A549 (cell line): Measurements from ENCODE around the gene LMF1. TPM values are rescaled to one million over a fixed set of nuclear protein-coding genes. Genes with fewer than 3 reads are reported as not detected.

Experiments
- ATAC-seq, 2 experiments: fragments of 200-7000 bp in 1 of 2; fragments of >200 bp in 1 of 2; cut with Nextera tagmentation in 1 of 2; cut with Tn5 transposase in 1 of 2; 3 replicates each; pipeline versions ENCODE4 v1.8.0 to v1.9.1; 2018 to 2020; ENCODE audit warnings: mild to moderate bottlenecking in 1 of 2, moderate library complexity in 1 of 2
- CTCF ChIA-PET: fragments of 300-600 bp; sonication (Branson Sonifier 250); formaldehyde crosslinking; extraction: SDS; loops from one replicate; lab custom pipeline; 2021; ENCODE audit warnings: antibody characterized with exemption, inconsistent platforms; lab: Yijun Ruan, JAX
- POLR2A ChIA-PET: fragments of 350-600 bp; formaldehyde crosslinking; extraction: SDS; loops from one replicate; lab custom pipeline; 2021; ENCODE audit warnings: antibody characterized with exemption, inconsistent platforms; lab: Yijun Ruan, JAX
- DNase-seq, 2 experiments: peaks; one replicate each; pipeline versions ENCODE4 v3.0.0 to v3.0.0-alpha.2; 2011 to 2016; ENCODE audit warnings: low read depth in 1 of 2, low spot score in 1 of 2
- FAIRE-seq: peaks from 2 replicates; lab custom pipeline; 2011; peaks lifted over from hg19 to GRCh38; lab: Jason Lieb, UNC
- H3K27ac ChIP-seq, 2 experiments: fragments of >200 bp; sonication (Bioruptor Twin); formaldehyde crosslinking; 3 replicates each; pipeline ENCODE4 v1.5.1; 2016 to 2017
- H3K4me1 ChIP-seq: fragments of >200 bp; sonication (Bioruptor Twin); formaldehyde crosslinking; 3 replicates; pipeline ENCODE4 v1.6.1; 2016
- H3K4me2 ChIP-seq: fragments of >200 bp; sonication (Bioruptor Twin); formaldehyde crosslinking; 3 replicates; pipeline ENCODE4 v1.6.1; 2016
- H3K4me3 ChIP-seq: fragments of >200 bp; sonication (Bioruptor Twin); formaldehyde crosslinking; 3 replicates; pipeline ENCODE4 v1.5.1; 2016
- H3K9me3 ChIP-seq: fragments of >200 bp; sonication (Bioruptor Twin); formaldehyde crosslinking; 3 replicates; pipeline ENCODE4 v1.6.1; 2016
- BHLHE40 ChIP-seq: IDR thresholded peaks from 2 replicates; pipeline ENCODE4 v1.6.1; 2012; ENCODE audit warnings: low read depth, low read length, inconsistent platforms
- CBX2 ChIP-seq: fragments of 200-600 bp; sonication (generic); IDR thresholded peaks from 2 replicates; pipeline ENCODE4 v1.6.1; 2016; ENCODE audit warnings: low read depth, mild to moderate bottlenecking, borderline replicate concordance
- CTCF ChIP-seq: fragments of >200 bp; sonication (Bioruptor Twin); formaldehyde crosslinking; IDR thresholded peaks from 3 replicates; pipeline ENCODE4 v1.5.1; 2016
- EHF ChIP-seq: fragments of 250-450 bp; sonication (Bioruptor Pico); IDR thresholded peaks from 2 replicates; pipeline ENCODE4 v1.5.0; 2020; ENCODE audit warnings: mild to moderate bottlenecking
- EP300 ChIP-seq, 2 experiments: fragments of >200 bp; sonication (Bioruptor Twin); formaldehyde crosslinking; IDR thresholded peaks; 2 replicates in 1 of 2; 3 replicates in 1 of 2; pipeline ENCODE4 v1.6.1; 2016 to 2017
- FOSL2 ChIP-seq, 2 experiments: fragments of 450-650 bp in 1 of 2; fragments of >200 bp in 1 of 2; sonication (Bioruptor Twin) in 1 of 2; formaldehyde crosslinking; IDR thresholded peaks; 2 replicates each; pipeline versions ENCODE4 v1.5.0 to v1.6.1; 2016 to 2020; ENCODE audit warnings: mild to moderate bottlenecking in 1 of 2, moderate library complexity in 1 of 2
- KDM5A ChIP-seq: fragments of 200-600 bp; sonication (generic); IDR thresholded peaks from 2 replicates; pipeline ENCODE4 v1.6.1; 2016; ENCODE audit warnings: antibody characterized with exemption, mild to moderate bottlenecking
- MAX ChIP-seq: IDR thresholded peaks from 2 replicates; pipeline ENCODE4 v1.6.1; 2012
- MAZ ChIP-seq: fragments of 150-350 bp; IDR thresholded peaks from 2 replicates; pipeline ENCODE4 v1.6.1; 2014; ENCODE audit warnings: antibody characterized with exemption, low read depth, low read length, borderline replicate concordance
- NR3C1 ChIP-seq: fragments of >200 bp; sonication (Bioruptor Twin); formaldehyde crosslinking; IDR thresholded peaks from 3 replicates; pipeline ENCODE4 v1.6.1; 2017
- PHF8 ChIP-seq: fragments of 200-600 bp; sonication (generic); IDR thresholded peaks from 2 replicates; pipeline ENCODE4 v1.6.1; 2016; ENCODE audit warnings: low read depth, mild to moderate bottlenecking, antibody characterized with exemption, moderate library complexity, borderline replicate concordance
- POLR2A ChIP-seq: IDR thresholded peaks from 2 replicates; pipeline ENCODE4 v1.6.1; 2012; ENCODE audit warnings: mild to moderate bottlenecking, low read length
- POLR2AphosphoS2 ChIP-seq: conservative IDR thresholded peaks from 2 replicates; pipeline ENCODE4 v1.6.1; 2012; ENCODE audit warnings: low read length, improper control_type of control experiment, inconsistent platforms
- RAD21 ChIP-seq, 2 experiments: fragments of >200 bp in 1 of 2; sonication (Bioruptor Twin) in 1 of 2; formaldehyde crosslinking in 1 of 2; IDR thresholded peaks in 1 of 2; conservative IDR thresholded peaks in 1 of 2; 2 replicates in 1 of 2; 3 replicates in 1 of 2; pipeline ENCODE4 v1.6.1; 2012 to 2018; ENCODE audit warnings: inconsistent platforms in 1 of 2
- RNF2 ChIP-seq: fragments of 200-600 bp; sonication (generic); IDR thresholded peaks from 2 replicates; pipeline ENCODE4 v1.6.1; 2016; ENCODE audit warnings: low read depth, mild to moderate bottlenecking, antibody characterized with exemption, moderate library complexity, borderline replicate concordance
- TFCP2L1 ChIP-seq: fragments of 250-450 bp; sonication (Bioruptor Pico); IDR thresholded peaks from 2 replicates; pipeline ENCODE4 v1.5.0; 2021; ENCODE audit warnings: mild to moderate bottlenecking
- WGBS: methylation state at CpG from one replicate; pipeline ENCODE4 v1.1.6; 2017; ENCODE audit errors: missing lambda C conversion rate; 5-methylcytosine and 5-hydroxymethylcytosine counted together
- polyA plus RNA-seq, 4 experiments: library from polyadenylated mRNA; depleted of rRNA in 3 of 4; stranded (reverse); fragments of >200 nt; fragmentation: RNase III in 1 of 4; extraction: RNeasy Plus Mini Kit Qiagen cat#74134 plus additional on column Dnase treatment in 1 of 4; gene quantifications; 2 replicates in 3 of 4; 3 replicates in 1 of 4; pipeline ENCODE4 v1.2.3, GENCODE V29; 2011 to 2017
- TF ChIP-seq, protein P1 (sequence below): fragments of >200 bp; sonication (Bioruptor Twin); formaldehyde crosslinking; IDR thresholded peaks from 3 replicates; pipeline ENCODE4 v1.6.1; 2016

LMF1 gene
- polyA plus RNA-seq, 2 of the 4 experiments (the other 2 are of a cell fraction): 8.8 to 10.9 TPM

DNA sequence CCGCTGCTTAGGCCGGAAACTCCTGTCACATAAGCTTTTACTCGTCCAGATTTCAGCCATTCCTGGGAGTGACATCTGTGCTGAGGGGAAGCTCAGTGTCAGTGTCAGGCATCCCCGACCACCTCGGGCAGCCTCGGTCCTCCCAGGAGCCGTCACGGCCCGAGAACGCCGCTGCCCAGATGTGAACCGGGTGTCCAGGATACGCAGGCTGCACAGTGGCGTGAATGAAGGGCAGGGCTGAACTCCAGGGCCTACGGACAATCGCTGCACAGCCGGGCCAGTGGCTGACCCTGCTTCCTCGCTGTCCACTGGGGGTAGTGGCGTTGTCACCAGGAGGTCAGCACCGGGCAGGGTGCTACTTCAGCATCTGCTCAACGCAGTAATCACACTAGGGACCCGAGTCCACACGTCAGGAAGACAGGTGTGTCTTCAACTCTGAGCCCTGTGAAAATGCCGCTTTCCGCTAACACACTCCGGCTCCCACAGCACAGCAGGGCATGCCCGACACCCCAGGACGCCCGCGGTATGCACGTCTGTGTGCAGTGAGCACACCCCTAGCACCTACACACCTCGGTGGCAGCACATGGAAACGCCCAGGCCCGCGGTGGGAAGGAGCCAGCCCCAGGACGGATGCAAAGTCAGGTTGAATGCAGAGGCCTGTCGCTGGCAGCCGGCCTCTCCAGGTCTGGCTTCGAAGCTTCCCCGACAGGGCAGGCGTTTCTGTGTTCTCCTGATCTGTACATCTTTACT lies 3.1 kb downstream of the LMF1 start:
- WGBS: 96% methylated on average over 20 of the region's 41 CpGs
- Histone ChIP-seq H3K27ac (no peak overlapping the region), H3K9me3 (peaks cover 16% of the 10 kb centered on the region), H3K4me2 (no peak overlapping the region), H3K4me1 (0 out of 3 replicates have a peak, but pooled peaks cover 3% of the 10 kb centered on the region), H3K4me3 (no peak overlapping the region)
- FAIRE-seq (no peak), DNase-seq (no peak), ATAC-seq (no peak)
- no peak for TF ChIP-seq POLR2A
- no peak for TF ChIP-seq PHF8
- TF ChIP-seq, protein P1, sequence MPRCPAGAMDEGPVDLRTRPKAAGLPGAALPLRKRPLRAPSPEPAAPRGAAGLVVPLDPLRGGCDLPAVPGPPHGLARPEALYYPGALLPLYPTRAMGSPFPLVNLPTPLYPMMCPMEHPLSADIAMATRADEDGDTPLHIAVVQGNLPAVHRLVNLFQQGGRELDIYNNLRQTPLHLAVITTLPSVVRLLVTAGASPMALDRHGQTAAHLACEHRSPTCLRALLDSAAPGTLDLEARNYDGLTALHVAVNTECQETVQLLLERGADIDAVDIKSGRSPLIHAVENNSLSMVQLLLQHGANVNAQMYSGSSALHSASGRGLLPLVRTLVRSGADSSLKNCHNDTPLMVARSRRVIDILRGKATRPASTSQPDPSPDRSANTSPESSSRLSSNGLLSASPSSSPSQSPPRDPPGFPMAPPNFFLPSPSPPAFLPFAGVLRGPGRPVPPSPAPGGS: no peak
- TF ChIP-seq EHF (CRISPR knock-in tag): no peak
- no peak for TF ChIP-seq NR3C1
- no peak for TF ChIP-seq TFCP2L1
- POLR2A ChIA-PET: no interaction called here
- CTCF ChIA-PET: interaction anchor here (1.6 kb wide), 2 partner anchors 87 to 182 kb away, joined by 4 to 5 read pairs; no protein-coding TSS in a partner anchor

- Histone ChIP-seq H3K27ac (no peak overlapping the region), H3K4me2 (no peak overlapping the region), H3K9me3 (peaks cover 16% of the 10 kb centered on the region), H3K4me3 (no peak overlapping the region), H3K4me1 (0 out of 3 replicates have a peak, but pooled peaks cover 3% of the 10 kb centered on the region)
- 99% methylated on average over 9 of the region's 20 CpGs for WGBS
- FAIRE-seq: no peak
- ATAC-seq: no peak
- CTCF ChIA-PET: interaction anchor here (1.6 kb wide), 1 partner anchor 88 kb away, joined by 4 read pairs; no protein-coding TSS in a partner anchor
- POLR2A ChIA-PET: no interaction called here
- no peak for DNase-seq
- TF ChIP-seq POLR2AphosphoS2: no peak
Measured at GRCh38 chr16:967077-967541, 3.7 kb downstream of the LMF1 start.

- DNase-seq: no peak
- FAIRE-seq: no peak
- Histone ChIP-seq H3K4me2 (no peak overlapping the region), H3K27ac (no peak overlapping the region), H3K4me1 (0 out of 3 replicates have a peak, but pooled peaks cover 3% of the 10 kb centered on the region), H3K9me3 (peaks cover 16% of the 10 kb centered on the region)
- CTCF ChIA-PET: interaction anchor here (1.6 kb wide), 1 partner anchor 88 kb away, joined by 4 read pairs; no protein-coding TSS in a partner anchor
- TF ChIP-seq MAZ (no peak), EP300 (IDR thresholded peaks at IDR 0.05) (no peak), FOSL2 (IDR thresholded peaks at IDR 0.05) (no peak), FOSL2 (CRISPR knock-in tag; IDR thresholded peaks at IDR 0.05) (no peak), POLR2AphosphoS2 (no peak), BHLHE40 (no peak), MAX (no peak), CTCF (no peak), CBX2 (no peak), RNF2 (no peak), KDM5A (no peak), RAD21 (conservative IDR thresholded peaks at IDR 0.05 in 1 of 2, IDR thresholded peaks at IDR 0.05 in 1 of 2) (no peak)
- TF ChIP-seq, all 56 proteins: peak for 0
- POLR2A ChIA-PET: interaction anchor here (0.6 kb wide), 1 partner anchor 733 kb away, joined by 4 read pairs; no protein-coding TSS in a partner anchor
- WGBS: 95% methylated on average over 10 of the region's 10 CpGs
- no peak for ATAC-seq
- no peak overlapping the region for H3K4me3 ChIP-seq
Measured at GRCh38 chr16:966505-966904, 4.3 kb downstream of the LMF1 start.
